Measurements from ENCODE around the gene SYT1. TPM values are rescaled to one million over a fixed set of nuclear protein-coding genes. Genes with fewer than 3 reads are reported as not detected.

SYT1 gene
- total and polyA plus RNA-seq, 2 of the 4 experiments (the other 2 are of a cell fraction), result 2.8 to 3.0 TPM

DNA sequence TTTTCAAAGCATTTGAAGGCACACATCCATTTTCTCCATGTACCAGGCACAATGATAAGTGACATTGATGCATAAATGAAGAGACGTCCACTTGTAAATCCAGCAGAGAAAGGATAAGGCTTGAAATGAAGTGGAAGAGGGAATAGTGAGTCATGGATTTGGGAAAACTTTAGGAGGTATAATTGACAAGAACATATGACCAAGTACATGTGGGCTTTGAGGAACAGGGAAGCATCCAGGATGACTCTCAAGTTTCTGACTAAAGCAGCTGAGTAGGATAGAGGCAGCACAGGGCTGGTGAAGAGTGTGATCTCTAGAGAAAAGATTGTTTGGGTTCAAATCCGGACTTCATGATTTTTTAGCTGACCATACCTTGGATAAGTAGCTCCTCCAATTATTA lies 43.6 kb upstream of the SYT1 start:
- no peak overlapping the region for H2BK20ac ChIP-seq (ENCODE audit: low read depth, low read length)
- no peak overlapping the region for H3K23ac ChIP-seq (ENCODE audit: low read depth, low read length)
- intact Hi-C loops (cut with micrococcal nuclease), result no loop called here
- H4K5ac ChIP-seq (ENCODE audit: low read depth, low read length), result no peak overlapping the region
- H4K8ac ChIP-seq (ENCODE audit: low read depth in 2 of 2, low read length in 2 of 2), result no peak overlapping the region
- H4K91ac ChIP-seq (ENCODE audit: insufficient read depth, low read depth, low read length), result no peak overlapping the region
- ChIA-PET CTCF (no interaction called here), POLR2A (ENCODE audit: unreplicated experiment) (no interaction called here)
- in situ Hi-C loops (cut with MboI; ENCODE audit: low sequenced_read_pairs), result no loop called here
- no peak overlapping the region for H2BK5ac ChIP-seq (ENCODE audit: low read depth, low read length, poor library complexity, severe bottlenecking)
- no peak overlapping the region for H2AFZ ChIP-seq (replicated peaks; ENCODE audit: low read length, poor library complexity)
- no peak overlapping the region for H2AK5ac ChIP-seq (ENCODE audit: low read depth, low read length)
- H3K79me1 ChIP-seq (ENCODE audit: low read depth in 1 of 2, low read length in 2 of 2), result no peaks in the 10 kb centered on the region
- H3K18ac ChIP-seq (ENCODE audit: low read depth, low read length), result no peak overlapping the region
- H3K4me3 ChIP-seq (ENCODE audit: insufficient read depth, low read depth, low read length), result no peak overlapping the region
- no peak overlapping the region for H3K56ac ChIP-seq (ENCODE audit: extremely low read depth, insufficient read depth, low read length)
- H3K4me2 ChIP-seq (ENCODE audit: low read depth, low read length), result no peak overlapping the region
- H3K36me3 ChIP-seq (ENCODE audit: control insufficient read depth, insufficient read depth, low read length), result no peaks in the 10 kb centered on the region
- dilution Hi-C loops (cut with HindIII; ENCODE audit: low sequenced_read_pairs, unreplicated experiment), result no loop called here
- H3K27ac ChIP-seq (ENCODE audit: insufficient read depth, low read length), result no peak overlapping the region
- no peak overlapping the region for H3K4ac ChIP-seq (ENCODE audit: low read depth, low read length)
- H4K20me1 ChIP-seq (ENCODE audit: insufficient read depth, low read length), result no peaks in the 10 kb centered on the region
- H3K9me1 ChIP-seq (ENCODE audit: insufficient read depth, low read length), result no peaks in the 10 kb centered on the region
- H2BK15ac ChIP-seq (ENCODE audit: low read depth, low read length), result no peak overlapping the region
- no peak overlapping the region for H2AK9ac ChIP-seq (replicated peaks; ENCODE audit: low read depth, low read length, poor library complexity)
- H3K9ac ChIP-seq (ENCODE audit: low read depth, low read length), result no peak overlapping the region
- TF ChIP-seq, protein P1, sequence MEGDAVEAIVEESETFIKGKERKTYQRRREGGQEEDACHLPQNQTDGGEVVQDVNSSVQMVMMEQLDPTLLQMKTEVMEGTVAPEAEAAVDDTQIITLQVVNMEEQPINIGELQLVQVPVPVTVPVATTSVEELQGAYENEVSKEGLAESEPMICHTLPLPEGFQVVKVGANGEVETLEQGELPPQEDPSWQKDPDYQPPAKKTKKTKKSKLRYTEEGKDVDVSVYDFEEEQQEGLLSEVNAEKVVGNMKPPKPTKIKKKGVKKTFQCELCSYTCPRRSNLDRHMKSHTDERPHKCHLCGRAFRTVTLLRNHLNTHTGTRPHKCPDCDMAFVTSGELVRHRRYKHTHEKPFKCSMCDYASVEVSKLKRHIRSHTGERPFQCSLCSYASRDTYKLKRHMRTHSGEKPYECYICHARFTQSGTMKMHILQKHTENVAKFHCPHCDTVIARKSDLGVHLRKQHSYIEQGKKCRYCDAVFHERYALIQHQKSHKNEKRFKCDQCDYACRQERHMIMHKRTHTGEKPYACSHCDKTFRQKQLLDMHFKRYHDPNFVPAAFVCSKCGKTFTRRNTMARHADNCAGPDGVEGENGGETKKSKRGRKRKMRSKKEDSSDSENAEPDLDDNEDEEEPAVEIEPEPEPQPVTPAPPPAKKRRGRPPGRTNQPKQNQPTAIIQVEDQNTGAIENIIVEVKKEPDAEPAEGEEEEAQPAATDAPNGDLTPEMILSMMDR (conservative IDR thresholded peaks at IDR 0.05; ENCODE audit: low read depth, low read length), result no peak
- TF ChIP-seq MXI1 (IDR thresholded peaks at IDR 0.05; ENCODE audit: borderline replicate concordance, low read depth, low read length), result no peak
- no peak for TF ChIP-seq NFE2L2 (IDR thresholded peaks at IDR 0.05; ENCODE audit: low read depth, low read length)
- TF ChIP-seq, protein P2, sequence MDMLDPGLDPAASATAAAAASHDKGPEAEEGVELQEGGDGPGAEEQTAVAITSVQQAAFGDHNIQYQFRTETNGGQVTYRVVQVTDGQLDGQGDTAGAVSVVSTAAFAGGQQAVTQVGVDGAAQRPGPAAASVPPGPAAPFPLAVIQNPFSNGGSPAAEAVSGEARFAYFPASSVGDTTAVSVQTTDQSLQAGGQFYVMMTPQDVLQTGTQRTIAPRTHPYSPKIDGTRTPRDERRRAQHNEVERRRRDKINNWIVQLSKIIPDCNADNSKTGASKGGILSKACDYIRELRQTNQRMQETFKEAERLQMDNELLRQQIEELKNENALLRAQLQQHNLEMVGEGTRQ (IDR thresholded peaks at IDR 0.05; ENCODE audit: low read depth, low read length), result no peak
- no peak for TF ChIP-seq MAZ (IDR thresholded peaks at IDR 0.05; ENCODE audit: borderline replicate concordance, low read depth, low read length)
- TF ChIP-seq SMC3 (IDR thresholded peaks at IDR 0.05; ENCODE audit: low read depth, low read length), result no peak
- TF ChIP-seq CEBPB (IDR thresholded peaks at IDR 0.05; ENCODE audit: low read depth, low read length), result no peak
- no peak for TF ChIP-seq POLR2A (IDR thresholded peaks at IDR 0.05; ENCODE audit: low read depth, low read length)
- TF ChIP-seq RAD21 (IDR thresholded peaks at IDR 0.05; ENCODE audit: low read length), result no peak
- TF ChIP-seq, protein P3, sequence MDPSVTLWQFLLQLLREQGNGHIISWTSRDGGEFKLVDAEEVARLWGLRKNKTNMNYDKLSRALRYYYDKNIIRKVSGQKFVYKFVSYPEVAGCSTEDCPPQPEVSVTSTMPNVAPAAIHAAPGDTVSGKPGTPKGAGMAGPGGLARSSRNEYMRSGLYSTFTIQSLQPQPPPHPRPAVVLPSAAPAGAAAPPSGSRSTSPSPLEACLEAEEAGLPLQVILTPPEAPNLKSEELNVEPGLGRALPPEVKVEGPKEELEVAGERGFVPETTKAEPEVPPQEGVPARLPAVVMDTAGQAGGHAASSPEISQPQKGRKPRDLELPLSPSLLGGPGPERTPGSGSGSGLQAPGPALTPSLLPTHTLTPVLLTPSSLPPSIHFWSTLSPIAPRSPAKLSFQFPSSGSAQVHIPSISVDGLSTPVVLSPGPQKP (IDR thresholded peaks at IDR 0.05; ENCODE audit: borderline replicate concordance, low read depth, low read length), result no peak
- TF ChIP-seq MAFK (IDR thresholded peaks at IDR 0.05; ENCODE audit: low read depth, low read length), result no peak
- no peak for TF ChIP-seq RFX5 (IDR thresholded peaks at IDR 0.05; ENCODE audit: low read depth, low read length)
- no peak overlapping the region for H2BK120ac ChIP-seq (ENCODE audit: low read depth, low read length)
- no peak overlapping the region for H3K14ac ChIP-seq (replicated peaks; ENCODE audit: low read depth, low read length)
- no peaks in the 10 kb centered on the region for H3K27me3 ChIP-seq (ENCODE audit: control insufficient read depth, insufficient read depth, low read length)
- BruUV-seq (replicated peaks), result no TSS peak
- H3K4me1 ChIP-seq (ENCODE audit: control insufficient read depth, insufficient read depth, low read length), result no peaks in the 10 kb centered on the region
- 83% methylated on average over 1 of the region's 2 CpGs; no CpG with 5 or more reads in 1 of the 2 experiments for WGBS, 2 experiments (ENCODE audit: extremely low coverage in 2 of 2, insufficient read length in 1 of 2)
- no peak for DNase-seq
- no peaks in the 10 kb centered on the region for H3K9me3 ChIP-seq (ENCODE audit: control insufficient read depth, insufficient read depth, low read length)
- no peak for ATAC-seq (ENCODE audit: low read depth)
